DMS79 treated with DMSO at 0.1 percent for 48 hours (cell line): ENCODE results near the gene PNPLA6.

Source experiments
- DNase-seq: peaks from one replicate; lab custom pipeline; 2025; lab: John Stamatoyannopoulos, UW

The PNPLA6 gene

DNA sequence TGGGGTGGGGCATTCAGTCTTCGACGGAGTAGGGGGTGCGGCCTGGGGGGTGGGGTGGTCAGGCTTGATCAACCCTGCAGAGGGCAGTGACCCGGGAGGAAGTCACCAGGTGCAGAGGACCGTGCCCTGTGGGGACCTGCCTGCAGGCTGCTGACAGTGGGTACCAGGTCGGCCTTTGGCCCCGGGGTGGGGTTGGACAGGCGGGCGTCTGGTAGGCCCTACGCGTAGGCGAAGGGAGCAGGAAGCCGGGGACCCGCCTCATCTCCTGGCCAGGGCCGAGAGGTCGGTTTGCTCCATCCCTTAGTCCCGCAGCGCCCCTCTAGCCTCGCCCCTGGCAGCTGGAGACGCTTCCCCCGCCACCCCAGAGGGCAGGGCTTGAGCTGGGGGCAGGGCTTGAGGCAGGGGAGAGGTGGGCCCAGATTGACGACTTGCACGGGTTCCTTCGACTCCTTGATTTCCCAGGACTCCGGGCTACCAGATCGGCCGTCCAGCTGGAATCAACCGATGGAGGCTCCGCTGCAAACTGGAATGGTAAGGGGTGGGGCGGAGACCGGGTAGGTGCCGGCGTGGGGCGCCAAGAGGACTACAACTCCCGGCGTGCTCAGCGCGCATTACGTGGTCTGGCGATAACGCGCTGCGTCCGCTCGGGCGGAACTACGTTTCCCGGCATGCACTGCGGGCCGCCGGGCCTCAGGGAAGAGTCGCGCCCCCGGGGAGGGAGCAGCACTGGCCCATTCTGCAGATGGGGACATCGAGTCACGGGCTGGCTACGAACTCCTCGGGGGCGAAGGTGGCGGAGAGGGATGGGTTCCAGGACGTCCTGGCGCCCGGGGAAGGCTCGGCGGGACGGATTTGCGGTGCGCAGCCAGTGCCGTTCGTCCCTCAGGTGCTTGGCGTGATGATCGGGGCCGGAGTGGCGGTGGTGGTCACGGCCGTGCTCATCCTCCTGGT is at the start of gene PNPLA6:
Gene PNPLA6, plus strand, starts transcription at position 671 of the 951 bp plus-strand sequence. Its CDS starts 72 bp downstream, at position 743.
- DNase-seq = peak; percentile 85

DNA sequence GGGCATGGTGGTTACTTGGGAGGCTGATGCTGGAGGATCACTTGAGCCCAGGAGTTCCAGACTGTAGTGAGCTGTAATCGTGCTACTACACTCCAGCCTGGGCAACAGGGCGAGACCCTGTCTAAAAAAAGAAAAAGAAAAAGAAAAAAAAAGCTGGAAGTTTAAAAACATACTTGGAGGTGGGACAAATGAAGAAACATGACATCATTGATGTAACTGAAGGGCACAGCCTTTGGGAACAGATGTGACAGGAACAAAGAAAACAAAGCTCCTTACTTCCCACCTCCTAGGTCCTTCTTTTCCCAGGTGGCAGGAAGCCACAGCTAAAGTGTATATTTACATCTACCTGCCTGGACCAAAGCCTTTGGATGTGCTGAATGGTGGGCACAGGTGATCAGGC is 48.6 kb upstream of the PNPLA6 start:
- DNase-seq = no peak

DNA sequence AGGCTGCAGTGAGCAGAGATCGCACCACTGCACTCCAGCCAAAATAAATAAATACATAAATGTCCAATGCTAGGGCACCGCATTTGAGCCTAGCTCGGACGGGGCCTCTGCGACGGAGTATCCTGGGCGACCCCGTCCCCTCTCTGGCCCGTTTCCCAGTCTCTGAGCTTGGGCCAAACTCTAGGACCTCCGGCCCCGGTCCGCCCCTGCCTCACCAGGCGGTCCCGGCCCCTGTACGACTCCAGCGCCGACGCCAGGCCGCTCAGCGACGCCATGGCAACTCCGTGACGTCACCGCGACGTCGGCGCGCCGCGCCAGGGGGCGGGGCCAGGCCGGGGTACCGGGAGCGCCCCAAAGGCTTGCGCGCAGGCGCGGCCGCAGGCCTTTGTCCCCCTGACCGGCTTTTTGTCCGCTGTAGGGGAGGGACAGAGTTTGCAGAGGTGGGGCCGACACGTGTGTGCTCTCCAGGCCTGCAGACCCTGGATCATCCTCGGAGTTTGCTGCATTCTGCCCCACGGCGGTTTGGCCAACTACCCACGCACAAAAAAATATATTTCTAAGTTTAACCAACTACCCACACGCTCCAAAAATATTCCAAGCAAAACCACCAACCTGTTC is 46.7 kb upstream of the PNPLA6 start, which contains the start of gene PEX11G:
Gene PEX11G, minus strand, starts transcription at position 300 of the 618 bp plus-strand sequence. Its CDS starts 25 bp downstream, at position 275.
- DNase-seq = peak; percentile 84

DNA sequence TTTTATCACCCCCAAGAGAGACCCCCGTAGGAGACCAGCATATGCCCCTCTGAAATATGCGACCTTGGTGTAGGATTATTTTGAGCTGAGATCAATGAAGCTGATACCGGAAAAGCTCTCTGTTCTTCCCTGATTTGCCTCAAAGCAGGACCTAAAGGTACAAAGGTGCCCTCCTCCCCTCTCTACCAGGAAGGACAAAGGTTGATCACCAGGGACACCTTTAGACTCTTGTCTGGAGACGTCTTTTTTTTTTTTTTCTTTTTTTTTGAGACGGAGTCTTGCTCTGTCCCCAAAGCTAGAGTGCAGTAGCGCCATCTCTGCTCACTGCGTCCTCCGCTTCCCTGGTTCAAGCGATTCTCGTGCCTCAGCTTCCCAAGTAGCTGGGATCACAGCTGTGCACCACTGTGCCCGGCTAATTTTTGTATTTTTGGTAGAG is 45.9 kb upstream of the PNPLA6 start:
- DNase-seq = no peak

DNA sequence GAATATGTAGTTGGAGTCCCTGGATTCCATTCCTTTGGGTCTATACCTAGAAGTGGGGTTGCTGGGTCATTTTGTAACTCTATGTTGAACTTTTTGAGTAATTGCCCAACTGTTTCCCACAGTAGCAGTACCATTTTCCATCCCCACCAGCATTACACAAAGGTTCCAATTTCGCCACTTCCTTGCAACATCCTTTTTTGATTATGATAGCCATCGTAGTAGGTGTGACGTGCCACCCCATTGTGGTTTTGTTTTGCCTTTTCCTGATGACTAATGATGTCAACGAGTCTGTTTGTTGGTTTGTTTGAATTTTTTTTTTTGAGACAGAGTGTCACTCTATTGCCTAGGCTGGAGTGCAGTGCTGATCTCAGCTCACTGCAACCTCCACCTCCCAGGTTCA is 43.4 kb upstream of the PNPLA6 start:
- DNase-seq = no peak

DNA sequence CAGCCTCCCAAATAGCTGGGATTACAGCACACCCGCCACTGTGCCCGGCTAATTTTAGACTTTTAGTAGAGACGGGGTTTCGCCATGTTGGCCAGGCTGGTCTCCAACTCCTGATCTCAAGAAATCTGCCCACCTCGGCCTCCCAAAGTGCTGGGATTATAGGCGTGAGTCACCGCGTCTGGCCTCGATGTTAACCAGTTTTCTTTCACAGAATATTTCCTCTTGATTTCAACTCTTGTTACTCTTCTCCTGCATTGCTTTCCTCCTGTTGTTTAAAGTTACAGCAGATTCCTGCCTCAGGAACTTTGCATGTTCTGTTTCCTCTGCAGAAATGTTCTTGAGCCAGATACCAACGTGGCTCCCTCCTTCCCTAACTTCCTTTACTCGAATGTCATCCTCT is 43.0 kb upstream of the PNPLA6 start:
- no peak for DNase-seq

DNA sequence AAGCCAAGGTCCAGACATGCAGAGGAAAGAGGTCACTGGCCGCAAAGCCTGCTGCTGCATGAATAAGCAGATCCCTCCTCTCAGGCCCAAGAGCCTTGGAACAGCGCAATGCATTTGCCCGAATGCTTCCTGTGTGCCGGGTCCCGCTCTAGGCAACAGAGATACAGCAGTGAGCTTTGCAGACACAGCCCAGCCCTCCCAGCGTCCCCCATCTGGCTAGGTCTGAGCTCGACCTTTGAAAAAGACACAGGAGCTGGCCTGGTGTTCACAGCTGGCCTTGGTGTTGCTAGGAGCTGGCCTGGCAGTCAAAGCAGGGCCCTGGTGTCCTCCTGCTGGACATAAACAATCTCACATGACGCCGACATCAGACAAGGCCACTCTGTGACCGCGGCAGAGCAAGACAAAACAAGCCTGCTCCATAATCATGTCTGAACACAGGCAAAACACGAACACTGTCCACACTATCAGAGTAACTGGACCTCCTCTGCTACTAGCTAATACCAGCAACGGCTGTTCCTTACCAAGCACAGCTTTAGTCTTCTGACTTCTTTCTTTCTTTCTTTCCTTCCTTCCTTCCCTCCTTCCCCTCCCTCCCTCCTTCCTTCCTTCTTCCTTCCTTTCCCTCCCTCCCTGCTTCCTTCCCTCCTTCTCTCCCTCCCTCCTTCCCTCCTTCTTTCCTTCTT is 41.0 kb upstream of the PNPLA6 start:
- no peak for DNase-seq

DNA sequence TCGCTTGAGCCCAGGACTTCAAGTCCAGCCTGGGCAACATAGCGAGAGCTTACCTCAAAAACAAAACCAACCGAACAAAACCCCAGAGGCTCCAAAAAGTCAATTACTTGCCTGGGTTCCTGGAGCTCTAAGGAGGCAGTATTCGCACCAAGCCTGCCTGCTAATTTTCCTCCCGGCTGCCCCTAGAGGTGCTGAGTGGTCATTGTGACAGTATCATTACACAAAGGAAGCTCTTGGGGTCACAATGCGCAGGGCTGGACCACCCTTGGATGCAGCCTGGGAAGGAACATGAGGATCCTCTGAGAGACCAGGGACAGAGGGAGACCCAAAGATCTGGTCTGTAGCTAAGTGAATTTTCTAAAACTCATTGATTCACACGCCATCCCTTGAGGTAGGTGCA is 38.2 kb upstream of the PNPLA6 start:
- no peak for DNase-seq

DNA sequence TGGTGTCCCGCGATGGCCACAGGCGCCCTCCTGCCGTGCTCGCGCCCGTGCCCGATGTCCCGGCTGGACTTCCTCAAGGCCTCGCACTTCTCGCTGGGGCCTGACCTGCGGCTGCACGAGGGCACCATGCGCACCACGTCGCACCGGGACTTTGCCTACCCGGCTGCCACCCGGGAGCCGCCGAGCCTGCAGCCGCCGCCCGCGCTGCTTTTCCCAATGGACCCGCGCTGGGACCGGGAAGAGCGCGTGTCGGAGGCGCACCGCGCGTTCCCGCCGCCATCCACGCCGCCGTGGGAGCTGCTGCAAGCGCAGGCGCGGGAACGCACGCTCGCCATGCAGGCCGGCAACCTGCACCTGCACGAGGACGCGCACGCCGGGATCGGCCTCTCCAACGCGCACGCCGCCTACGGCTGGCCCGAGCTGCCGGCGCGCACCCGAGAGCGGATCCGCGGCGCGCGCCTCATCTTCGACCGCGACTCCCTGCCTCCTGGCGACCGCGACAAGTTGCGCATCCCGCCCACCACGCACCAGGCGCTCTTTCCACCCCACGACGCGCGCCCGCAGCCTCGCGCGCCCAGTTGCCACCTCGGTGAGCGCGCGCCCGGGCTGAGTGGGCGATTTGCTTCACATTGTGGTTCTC is 34.6 kb upstream of the PNPLA6 start:
- DNase-seq = peak; percentile 84

DNA sequence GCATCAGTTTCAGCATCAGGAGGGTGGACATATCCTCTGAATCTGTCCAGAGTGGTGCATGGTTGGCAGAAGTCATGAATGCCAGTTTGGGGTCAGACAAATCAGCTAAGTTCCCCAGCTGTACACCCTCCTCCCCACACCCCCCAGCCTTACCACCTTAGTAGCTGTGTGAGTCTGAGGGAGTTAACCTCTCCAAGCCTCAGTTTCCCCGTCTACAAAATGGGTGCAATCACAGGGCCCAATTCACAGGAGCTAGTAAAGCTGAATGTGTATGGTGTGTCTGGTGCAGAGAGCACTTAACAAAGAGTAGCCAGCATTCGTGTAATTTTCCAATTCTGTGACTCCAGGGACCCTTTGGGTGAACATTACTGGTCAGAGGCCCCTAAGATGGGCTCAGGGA is 33.0 kb upstream of the PNPLA6 start:
- no peak for DNase-seq

DNA sequence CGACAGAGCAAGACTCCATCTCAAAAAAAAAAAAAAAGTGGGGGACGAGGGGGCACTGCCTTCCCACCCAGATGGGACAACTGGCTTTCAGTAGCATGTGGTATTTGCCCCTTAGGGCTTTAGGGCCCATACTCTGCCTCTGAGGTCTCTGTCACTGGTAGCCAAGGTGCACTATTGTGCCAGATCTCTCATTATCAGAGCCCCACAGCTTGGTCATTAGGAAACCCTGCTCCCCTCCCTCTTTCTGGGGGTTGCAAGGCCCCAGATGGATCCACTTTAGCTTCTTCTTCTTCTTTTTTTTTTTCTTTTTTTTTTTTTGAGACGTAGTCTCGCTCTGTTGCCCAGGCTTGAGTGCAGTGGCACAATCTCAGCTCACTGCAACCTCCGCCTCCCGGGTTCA is 30.8 kb upstream of the PNPLA6 start:
- no peak for DNase-seq

DNA sequence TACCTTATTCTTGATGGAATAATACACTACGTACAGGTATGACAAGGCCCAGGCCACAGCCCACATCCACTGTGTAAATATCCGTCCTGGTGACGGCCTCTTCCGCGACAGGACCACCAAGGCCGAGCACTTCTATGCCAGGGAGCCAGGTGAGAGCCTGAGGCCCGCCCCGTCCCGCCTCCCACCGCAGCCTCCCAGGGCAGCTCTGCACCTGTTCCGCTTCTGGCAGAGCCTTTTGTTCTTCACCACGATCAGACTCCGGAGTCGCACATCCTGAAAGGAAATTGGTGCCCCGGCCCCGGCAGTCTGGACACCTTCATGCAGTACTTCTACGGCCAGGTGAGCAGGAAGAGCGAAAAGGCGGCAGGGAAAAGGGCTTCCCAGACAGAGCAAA is 30.2 kb upstream of the PNPLA6 start:
- peak; percentile 79 for DNase-seq

DNA sequence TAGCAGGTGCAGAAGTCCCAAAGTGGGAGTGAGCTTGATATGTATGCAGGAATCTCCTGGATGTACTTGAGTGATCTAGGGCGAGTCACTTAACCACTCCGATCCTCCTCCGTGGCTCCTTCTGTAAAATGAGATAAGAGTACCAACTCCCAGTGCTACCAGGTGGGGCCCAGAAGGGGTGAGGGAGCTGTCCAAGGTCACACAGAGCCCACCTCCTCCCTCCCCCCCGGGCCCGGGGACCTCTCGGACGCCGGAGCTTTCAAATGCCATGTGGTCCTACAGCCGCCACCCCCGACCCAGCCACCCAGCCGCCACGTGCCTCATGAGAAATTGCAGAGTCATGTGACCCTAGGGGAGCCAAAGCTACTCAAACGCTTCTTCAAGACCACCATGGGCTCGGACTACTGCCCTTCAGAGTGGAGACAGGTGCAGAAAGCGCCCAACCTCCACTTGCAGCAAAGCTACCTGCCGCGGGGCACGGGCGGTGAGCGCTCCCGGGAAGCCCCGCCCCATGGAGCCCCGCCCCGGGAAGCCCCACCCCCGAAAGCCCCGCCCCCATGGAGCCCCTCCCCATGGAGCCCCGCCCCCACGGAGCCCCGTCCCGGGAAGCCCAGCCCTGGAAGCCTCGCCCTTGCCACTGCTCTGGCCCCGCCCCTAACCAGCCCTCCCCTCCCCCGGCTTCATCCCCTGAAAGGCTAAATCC is 29.7 kb upstream of the PNPLA6 start:
- peak; percentile 54 for DNase-seq

DNA sequence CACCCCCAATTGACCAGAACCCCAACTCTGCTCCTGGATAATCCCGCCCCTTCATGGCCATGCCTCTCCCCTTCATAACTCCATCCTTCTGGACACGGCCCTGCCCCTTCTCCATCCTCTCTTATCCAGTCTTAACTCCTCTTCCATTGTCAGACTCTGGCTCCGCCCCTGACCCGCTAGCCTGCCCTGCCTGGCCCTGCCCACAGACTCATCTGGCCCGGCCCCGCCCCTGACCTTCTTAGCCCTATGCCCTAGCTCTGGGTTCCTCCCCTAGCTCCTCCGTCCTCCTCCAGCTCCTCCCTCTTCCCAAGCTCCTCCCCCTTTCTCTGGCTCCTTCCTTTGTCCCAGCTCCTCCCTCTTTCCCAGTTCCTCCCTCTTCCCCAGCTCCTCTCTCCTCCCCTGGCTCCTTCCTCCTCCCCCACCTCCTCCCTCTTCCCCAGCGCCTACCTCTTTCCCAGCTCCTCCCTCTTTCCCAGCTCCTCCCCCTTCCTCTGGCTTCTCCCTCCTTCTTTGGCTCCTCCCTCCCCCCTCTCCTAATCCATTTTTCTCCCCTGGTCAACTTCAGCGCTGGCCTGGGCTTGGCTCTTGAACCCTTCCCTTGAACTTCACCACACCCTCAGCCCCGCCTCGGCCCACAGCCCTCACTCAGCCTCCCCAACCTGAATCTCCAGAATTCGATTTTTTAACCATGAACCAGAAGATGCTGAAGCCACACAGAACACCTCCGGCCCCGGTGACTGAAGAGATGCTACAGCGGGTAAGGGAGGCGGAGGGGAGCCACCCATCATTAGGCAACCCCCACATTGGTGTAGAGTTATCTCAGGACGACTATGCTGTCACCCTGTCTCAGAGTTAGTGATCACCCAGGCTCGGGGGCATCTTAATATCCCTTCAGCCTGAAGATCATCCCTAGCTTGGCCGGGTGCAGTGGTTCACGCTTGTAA is 28.9 kb upstream of the PNPLA6 start:
- peak; percentile 15 for DNase-seq

DNA sequence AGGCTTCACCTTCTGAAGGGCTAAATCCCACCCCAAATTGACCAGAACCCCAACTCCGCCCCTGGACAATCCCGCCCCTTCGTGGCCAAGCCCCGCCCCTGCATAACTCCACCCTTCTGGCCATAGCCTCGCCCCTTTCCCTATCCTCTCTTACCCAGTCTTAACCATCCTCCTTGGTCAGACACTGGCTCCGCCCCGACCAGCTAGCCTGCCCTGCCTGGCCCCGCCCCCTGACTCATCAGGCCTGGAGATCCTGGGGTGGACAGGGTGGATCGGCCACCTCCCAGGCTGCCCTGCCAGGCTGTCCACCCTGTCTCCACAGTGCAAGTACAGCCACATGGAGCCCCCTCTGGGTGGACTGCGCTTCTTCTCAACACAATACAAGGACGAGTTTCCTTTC is 27.6 kb upstream of the PNPLA6 start:
- DNase-seq = no peak

DNA sequence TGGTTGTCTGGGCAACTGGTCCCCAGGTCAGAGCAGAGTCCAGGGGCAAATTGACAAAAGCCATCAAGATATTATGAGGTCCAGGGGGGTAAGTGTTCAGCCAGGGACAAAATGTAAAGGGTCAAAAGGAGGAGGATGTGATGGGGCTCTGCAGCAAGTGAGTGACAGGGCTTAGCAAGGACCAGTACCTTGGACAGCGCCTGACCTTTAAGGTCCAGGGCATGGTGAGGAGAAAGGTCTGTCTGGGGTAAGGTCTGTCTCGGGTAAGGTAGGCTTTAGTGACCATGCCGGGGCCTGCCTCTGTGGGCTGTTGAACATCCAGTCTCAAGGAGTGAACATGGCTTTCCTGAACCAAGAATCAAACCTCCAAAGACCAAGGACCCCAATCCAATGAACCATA is 25.9 kb upstream of the PNPLA6 start:
- DNase-seq = no peak

DNA sequence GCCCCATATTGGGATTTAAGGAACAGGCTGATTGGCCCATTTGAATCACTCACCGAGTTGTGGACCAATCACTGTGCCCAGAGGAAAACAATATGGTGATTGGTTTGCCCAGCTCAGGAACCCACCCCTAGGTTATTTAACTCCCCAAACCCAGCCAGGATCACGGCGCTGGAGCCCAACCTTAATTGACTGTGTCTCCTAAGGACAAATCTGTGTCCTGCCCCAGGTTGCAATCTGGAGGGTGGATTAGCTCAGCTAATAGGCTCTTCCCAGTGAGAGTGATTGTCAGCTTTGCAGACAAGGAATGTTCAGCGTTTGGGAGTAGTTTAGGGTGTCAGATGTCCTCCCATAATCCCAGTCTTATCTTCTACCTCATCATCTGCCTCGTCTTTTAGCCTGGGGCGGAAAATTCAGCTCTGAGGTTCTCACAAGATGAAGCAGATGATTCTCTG is 23.1 kb upstream of the PNPLA6 start:
- DNase-seq = no peak

DNA sequence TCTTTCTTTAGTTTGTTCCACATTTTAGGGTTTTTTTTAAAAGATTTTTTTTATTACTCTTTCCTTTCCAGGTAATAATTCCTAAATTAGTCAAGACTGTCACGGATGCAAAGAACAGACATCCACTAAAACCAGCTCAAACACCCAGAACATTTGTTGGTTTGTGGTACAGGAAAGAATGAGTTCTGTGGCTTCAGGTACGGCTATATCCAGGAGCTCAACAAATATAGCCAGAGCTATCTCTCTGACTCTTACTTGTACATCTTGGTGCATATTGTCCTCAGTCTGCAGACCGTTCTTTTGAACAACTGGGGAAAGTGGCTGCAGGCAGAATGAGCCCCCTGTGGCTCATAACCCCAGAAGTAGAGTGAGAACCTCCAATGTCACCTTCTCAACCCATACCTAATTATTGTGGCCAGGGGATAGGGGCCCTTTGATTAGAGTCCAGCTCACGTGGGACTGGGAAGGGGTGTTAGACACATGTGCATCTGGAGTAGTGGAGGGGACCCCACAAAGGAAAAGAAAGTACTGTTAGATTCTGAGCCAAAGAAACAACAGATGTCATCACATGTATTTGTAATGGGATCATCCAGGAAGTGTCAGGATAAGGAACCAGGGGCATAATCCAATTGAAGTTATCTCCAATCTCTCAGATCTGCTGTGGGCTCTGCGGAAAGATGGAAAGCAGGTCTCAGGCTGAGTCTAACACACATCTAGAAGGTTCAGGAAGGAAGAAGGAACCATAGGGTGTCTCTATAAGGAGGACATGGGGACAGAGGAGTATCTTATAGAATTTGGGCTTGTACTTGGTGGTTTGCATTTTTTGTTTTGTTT is 21.5 kb upstream of the PNPLA6 start:
- no peak for DNase-seq

DNA sequence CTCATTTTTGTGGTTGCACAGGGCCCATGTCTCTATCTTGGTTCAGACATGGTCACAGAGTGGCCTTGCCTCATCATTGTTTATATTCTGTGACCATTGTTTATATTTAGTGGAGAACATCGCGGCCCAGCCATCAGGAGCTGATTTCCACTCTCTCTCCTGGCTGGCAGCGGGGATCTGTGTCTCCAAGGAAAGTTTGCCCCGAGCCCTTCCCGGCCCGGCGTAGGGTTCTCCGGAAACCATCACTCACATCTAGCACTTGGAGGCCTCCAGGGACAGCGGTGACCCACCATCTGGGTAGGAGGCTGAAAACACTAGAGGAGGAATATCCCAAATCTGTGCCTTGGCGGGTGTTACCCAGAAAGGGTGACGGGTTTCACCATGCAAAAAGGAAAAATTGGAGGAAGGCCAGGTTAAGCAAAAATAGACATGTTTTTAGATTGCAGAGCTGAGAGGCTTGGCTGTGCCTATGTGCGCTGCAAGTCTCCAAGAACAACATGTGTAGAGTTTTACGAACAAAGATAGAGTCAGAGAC is 20.3 kb upstream of the PNPLA6 start:
- DNase-seq = peak; percentile 29
